Nucleus accumbens (tissue), 56 donors: Measurements from ENCODE around the gene CHCT1.
A peak's percentile ranks its signal among the peaks of the same experiment; 100 is the strongest.
"Not testable (repeated sequence)": the region's sequence is repeated elsewhere in the genome, so short reads cannot be mapped to it uniquely, and the experiment has no call there.

Experiments used
- DNase-seq, 56 donors: peaks; one replicate each; lab custom pipeline; 2025; lab: John Stamatoyannopoulos, UW

The CHCT1 gene

DNA sequence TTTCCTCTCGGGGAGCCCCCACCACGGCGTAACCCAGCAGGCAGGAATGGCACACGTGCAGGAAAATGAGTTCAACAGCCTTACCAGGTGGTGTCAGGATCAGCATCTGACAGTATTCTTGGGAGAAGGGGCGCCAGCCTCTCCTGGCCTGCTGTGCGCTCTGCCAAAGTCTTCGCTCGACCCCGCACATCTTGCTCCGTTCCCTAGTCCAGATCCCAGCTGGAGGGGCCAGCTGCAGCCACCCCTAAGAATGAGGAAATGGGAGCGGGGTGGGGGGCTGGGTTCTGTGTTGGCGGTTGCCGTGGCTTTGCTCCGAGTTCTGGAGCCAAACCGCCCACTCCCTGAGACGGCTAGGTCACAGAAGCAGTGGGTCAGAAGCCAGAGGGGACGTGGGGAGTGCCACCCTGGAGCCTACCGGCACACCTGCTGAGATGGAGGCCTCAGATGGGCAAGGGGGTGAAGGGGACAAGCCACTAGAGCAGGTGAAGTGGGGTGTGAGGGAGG, at the start of gene CHCT1:
CHCT1 (plus strand) TSS at position 328 of the 504 bp plus-strand sequence; CDS start at position 432, 104 bp downstream.
- DNase-seq, result peak in 2 of 56 donors; percentile 2 to 11

DNA sequence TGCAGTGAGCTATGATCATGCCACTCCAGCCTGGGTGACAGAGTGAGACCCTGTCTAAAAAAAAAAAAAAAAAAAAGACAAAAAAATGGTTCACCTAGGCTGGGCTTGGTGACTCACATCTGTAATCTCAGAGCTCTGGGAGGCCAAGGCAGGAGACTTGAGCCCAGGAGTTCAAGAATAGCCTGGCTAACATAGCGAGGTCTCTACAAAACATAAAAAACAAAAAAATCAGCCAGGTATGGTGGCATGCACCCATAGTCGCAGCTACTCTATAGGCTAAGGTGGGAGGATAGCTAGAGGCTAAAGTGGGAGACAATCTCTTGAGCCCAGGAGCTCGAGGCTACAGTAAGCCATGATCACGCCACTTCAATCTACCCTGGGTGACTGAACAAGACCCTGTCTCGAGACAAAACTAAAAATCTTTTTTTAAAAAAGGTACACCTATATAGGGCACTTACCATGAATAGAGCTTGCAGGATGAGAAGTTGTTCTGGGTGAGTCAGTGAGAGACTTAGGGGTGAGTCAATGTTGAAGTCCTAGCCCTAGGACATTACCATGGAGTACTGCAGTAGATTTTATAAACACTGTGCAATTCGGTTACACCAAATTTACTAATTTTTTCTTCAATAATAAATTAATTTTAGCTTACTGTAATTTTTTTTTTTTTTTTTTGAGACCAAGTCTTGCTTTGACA, 49.4 kb upstream of the CHCT1 start:
- DNase-seq, result no peak

DNA sequence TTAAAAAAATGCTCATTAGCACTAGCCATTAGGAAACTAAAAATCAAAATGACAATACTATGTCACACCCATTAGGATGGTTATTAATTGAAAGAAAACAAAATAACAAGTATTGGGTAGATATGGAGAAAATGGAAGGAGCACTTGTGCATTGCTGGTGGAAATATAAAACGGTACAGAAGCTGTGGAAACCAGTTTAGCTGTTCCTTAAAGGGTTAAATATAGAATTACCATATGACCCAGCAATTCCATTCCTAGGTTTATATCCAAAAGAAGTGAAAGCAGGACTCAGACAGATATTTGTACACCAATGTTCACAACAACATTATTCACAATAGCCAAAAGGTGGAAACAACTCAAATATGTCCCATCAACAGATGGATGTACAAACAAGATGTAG, 44.1 kb upstream of the CHCT1 start:
- not testable (repeated sequence) for DNase-seq

DNA sequence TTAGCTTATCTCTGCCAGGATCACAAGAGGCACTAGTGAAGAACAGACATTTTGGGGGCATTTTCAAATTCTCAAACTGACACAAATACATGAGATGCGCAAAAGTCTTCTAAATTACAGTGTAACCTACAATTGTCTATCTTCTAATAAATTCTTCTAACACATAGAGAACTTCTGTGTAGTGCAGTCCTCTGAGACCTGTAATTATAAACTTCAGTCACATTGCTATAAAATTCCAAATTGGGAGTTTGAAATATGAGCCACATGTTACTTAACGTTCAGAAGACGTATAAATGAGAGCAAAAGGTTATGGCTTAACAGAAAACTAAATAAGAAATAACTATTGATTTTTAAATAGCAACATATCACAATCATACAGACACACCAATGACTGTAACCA, 42.8 kb upstream of the CHCT1 start:
- not testable (repeated sequence) for DNase-seq

DNA sequence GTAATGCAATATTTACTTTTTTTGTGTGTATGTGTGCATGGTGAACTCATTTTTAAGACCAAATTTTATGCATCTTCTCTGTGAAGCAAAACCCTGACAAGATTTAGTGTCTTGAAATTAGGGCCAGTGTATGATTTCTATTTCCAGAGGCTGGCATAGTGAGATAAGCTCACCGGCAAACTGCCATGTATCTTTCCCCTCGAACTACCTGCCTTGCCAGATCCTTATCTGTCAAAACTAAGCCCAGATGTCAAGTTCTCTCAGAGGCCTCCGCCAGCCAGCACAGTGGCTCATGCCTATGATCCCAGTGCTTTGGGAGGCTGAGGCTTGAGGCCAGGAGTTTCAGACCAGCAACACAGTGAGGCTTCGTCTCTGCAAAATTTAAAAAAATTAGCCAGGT, 40.3 kb upstream of the CHCT1 start:
- DNase-seq, result no peak

DNA sequence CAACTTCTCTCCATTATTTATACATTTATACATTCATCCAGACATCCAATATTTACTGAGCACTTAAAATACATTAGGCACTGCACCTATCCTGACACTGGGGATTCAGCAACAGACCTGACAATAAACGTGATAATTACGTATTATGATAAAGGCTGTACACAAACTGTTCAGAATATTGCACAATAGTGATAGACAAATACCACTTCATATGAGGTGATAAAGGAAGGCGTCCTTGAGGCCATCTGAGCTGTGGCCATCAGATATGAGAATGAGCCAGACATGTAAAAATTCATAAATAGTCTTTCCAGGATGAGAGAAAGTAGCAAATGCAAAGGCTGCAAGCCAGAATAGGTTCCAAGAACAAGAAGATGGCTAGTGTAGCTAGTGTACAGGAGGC, 38.9 kb upstream of the CHCT1 start:
- no peak for DNase-seq

DNA sequence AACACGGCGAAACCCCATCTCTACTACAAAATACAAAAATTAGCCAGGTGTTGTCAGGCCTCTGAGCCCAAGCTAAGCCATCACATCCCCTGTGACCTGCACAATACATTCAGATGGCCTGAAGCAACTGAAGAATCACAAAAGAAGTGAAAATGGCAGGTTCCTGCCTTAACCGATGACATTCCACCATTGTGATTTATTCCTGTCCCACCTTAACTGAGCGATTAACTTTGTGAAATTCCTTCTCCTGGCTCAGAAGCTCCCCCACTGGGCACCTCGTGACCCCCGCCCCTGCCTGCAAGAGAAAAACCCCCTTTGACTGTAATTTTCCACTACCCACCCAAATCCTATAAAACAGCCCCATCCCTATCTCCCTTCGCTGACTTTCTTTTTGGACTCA, 37.4 kb upstream of the CHCT1 start:
- not testable (repeated sequence) for DNase-seq

DNA sequence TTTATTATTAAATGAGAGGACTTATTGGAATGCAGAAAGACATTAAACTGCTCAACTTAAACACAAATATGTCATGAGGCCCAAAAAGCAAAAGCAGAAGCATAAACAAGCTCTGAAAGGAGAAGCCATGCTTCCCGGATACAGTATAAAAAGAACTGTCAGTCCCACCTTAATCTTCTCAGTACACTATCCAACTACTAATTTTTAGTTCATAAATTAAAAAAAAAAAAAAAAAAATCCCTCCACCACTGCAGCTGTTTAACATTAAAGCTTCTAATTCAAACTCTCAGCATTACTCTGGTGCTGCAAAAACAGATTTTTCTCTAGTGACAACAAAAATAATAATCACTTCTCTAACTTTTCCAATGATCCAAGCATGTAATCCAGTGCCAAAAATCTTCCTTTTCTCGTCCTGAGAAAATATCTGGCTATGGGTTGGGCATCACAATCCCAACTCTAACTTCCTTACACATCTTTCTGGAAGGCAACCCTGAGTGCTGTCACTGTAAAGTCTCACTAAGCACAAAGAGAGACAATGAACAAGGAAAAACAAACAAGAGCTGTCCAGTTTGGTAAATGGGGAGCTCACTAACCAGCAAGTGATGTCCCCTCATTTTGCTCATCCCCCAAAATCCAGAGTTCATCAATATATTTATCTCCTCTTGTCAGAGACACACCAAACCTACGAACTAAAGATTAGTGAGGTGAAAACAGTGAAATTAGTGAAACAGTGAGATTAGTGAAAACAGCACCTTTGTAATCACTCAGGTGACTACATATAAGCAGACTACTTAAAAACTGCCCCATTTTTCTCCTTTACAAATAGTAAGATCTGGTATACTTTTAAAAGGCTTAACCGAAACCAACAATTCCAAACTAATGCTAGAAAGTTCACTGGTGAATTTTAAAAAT, 35.9 kb upstream of the CHCT1 start:
- DNase-seq, result no peak

DNA sequence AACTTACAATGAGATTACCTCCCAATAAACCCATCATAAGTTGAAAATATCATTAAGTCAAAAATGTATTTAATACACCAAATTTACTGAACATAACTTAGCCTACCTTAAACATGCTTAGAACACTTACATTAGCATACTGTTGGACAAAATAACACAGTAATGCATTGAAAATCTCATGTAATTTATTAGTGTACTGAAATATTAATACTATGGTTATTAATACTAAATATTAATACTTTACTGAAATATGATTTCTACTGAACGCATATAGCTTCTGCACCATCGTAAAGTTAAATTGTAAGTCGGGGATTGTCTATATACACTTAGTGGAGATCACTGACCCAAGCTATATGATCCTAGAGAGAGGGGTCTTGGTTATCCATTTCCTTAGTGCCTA, 34.6 kb upstream of the CHCT1 start:
- DNase-seq, result no peak

DNA sequence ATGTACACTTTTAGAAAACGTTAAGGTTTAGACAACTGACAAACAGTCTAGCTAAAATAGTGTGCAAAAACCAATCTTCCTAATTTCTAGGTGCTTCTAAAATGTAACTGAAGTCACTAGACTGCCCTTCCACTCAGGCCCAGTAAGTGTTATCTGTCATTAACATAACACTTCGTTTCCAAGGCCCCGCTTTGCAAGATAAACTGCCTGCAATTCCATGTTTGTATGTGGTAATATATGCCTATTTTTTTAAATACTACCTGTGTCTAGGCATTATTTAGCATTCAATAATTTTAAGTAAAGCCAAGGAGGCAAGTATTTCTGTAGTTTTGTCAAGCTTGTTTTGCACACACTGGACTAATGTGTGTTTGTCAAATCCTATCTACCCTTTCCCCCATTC, 33.5 kb upstream of the CHCT1 start:
- DNase-seq, result no peak

DNA sequence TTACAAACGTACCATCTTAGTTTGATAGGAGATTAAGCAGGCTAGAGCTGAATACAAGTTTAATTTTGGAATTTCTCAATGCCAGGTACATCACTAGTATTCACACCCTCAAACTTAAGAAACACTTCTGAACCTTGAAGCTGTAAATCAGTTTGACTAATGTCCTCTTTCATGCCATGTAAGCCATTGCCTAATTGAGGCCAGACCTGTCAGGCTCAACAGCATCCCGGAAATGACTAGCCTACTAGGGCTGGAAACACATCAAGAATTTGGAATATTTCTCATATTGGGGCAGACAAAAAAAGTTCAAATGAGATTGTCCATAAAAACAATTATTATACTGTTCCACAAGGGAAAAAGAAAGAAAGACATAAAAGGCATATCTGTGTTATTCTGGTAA, 32.1 kb upstream of the CHCT1 start:
- no peak for DNase-seq

DNA sequence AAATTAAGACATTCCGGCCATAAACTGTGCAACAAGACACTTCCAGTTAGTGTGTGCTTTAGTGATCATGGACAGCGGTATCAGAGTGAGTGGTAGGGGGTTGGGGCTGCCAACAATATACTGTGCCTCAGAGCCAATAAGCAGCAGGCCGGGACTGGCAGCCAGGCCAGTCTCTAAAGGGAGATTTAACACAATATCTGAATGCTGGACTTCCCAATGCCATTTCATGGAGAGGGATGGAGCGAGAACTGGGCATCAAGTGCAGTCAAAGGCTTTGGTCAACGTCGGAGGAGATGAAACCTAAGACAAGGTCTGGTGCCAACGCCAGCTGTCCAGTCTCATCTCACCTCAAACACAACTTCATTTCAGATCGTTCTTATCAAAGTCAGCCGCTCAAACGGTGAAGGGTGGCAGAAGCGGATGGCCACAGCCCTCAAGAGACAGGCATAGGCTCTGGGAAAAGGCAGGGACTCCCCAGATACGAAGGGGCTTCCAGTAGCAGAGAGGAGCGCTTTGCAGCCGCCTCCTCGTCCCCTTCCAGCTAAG, 31.3 kb upstream of the CHCT1 start:
- DNase-seq, result peak in 40 of 56 donors; percentile 2 to 65 (median 40)

DNA sequence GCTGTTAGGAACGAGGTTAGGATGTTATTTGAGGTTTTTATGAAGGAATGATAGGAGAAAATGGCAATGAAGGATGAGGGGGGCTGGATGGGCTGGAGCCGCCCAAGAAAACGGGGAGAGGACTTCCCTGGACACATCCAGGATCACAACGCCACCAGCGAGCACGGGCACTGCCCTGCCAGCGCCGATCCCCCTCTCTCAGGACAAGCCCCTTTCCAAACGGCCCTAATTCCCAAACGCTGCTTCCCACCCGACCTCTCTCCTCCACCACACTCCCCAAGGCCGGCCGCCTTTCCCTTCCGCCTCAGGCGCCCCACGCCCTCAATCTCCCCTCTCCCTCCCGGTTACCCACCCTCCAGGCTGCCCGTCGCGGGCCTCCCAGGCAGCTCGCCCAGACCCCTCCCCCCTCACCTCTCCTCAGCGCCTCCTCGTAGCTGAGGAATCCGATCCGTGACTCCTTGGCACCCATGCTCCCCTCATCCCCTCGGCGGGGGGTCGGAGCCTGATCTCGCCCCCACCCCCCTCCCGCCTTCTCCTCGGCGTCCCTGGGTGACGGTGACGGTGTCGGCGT, 30.7 kb upstream of the CHCT1 start:
- peak in 11 of 56 donors; percentile 36 to 91 (median 63) for DNase-seq

DNA sequence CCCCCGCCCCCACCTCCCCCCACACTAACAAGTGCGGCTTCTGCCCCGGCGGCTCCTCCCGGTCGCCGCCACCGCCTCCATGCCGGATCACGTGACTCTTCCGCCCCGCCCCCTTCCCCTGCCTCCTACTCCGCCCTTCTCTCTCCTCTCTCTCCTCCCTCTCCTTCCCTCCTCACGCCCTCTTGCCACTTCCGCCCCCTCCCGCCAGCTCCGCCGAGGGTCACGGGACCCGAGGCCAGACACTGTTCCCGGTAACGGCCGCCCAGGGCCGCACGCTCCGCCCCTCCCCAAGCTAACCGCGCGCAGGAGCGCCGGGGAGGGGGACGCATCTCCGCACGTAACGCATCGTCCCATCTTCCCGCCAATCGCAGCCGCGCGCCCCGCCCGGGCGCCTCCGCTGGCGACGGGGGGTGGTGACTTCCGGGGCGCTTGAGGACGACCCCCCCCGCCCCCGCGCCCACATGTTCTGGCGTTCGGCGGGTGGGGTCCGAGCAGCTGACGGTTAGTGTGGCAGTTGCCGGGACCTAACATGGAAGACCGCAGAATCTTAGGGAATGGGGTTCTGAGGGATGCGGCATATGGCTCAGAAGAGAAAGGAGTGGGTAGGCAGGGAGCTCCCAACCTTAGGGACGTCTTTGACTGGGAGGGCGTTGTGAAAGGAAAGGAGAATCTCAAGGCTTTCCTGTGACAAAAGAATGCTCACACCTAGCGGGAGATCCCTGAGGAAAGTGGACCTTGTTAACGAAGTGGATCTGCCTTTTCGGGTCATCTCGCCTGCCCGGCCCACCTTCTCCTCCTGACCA, 30.0 kb upstream of the CHCT1 start, which contains the start of gene USP32:
USP32 (minus strand) TSS at position 92 of the 803 bp plus-strand sequence. CDS start 194 bp downstream, outside the sequence.
- peak; percentile 83 to 100 (median 96) for DNase-seq

DNA sequence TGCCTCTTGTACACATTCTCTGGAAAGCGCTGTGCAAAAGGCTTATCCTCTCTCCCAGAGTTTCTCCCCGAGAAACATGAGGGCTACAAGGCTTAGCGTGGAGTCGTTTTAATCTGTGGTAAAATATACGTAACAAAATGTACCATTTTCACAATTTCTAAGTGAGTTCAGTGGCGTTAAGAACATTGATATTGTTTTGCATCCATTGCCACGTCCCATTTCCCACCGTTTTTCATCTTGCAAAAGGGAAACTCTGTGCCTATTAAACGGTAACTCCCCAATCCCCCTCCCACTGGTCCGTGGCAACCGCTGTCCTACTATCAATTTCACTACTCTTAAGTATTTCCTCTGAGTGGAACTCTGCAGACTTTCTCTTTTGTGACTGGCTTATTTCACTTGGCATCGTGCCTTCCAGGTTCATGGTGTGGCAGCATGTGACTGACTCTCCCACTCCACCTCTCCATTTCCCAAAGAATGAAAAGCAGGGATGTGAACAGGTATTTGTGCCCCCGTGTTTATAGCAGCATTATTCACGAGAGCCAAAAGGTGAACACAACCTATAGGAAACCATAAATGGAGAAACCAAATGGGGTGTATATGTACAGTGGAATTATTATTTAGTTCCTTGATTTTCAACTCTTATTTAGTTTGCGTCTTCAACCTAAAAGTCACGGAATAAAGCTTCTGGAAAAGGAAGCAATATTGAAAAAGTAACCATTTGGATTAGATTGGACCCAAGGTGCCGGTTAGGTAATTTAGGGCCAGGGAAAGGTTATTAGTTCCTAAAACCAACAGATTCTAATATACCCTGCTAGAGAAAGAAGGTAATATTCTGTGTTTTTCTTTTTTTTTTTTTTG, 29.2 kb upstream of the CHCT1 start:
- DNase-seq, result peak in 18 of 56 donors; percentile 3 to 38 (median 16)

DNA sequence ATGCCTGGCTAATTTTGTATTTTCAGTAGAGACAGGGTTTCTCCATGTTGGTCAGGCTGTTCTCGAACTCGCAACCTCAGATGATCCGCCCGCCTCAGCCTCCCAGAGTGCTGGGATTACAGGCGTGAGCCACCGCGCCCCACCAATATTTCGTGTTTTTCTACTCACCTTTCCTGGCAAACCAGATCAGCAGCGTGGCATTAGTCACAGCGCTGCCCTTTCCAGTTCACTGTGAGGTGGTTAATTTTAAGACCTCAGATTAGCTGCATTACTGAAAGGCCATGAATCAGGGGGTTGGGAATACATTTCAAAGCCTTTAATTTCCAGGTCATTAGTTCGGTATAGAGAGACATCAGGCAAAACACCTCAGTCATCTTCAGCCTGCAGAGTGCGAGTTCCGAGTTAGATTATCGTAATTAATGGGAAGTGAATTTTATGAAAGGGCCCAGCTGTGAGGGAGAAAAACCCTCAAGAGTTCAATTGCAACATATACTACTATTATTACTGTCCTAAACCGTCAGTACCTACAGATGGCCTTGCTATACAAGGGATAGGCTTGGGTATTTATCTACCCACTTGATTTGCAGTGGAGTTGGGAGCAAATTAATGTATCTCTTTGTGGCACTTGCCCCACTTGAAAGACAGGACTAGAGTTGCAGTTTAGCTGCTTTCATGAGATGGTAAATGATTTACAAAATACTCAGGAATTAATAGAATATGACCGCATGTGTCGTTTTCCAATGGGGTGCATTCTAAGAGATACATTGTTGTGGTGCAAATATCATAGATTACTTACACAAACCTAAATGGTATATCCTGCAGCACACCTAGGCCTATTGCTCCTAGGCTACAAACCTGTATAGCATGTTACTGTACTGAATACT, 28.2 kb upstream of the CHCT1 start:
- no peak for DNase-seq

DNA sequence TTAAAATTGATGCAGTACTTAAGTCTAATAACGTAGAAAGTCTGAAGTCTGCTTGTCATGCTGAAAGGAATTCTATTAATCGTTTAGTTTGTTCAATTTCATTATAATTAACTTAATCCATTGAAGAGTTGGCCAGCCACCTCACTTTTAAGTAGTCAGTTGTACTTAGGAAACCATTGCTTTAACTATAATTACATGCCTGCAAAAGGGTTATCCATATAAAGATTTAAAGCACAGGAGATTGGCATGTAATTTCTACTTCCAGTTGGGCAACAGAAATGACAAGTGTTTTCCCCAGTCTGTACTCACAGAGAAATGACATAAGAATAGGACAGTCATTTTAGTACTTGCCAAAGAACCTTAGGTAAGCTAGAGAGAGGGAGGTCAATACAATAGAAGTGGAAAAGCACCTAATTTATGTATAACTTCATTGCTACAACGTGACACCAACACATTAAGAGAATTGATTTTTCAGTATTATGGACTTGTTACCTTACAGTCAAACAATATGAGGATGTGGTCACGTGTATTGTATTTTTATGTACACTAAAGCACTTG, 26.7 kb upstream of the CHCT1 start:
- DNase-seq, result no peak

DNA sequence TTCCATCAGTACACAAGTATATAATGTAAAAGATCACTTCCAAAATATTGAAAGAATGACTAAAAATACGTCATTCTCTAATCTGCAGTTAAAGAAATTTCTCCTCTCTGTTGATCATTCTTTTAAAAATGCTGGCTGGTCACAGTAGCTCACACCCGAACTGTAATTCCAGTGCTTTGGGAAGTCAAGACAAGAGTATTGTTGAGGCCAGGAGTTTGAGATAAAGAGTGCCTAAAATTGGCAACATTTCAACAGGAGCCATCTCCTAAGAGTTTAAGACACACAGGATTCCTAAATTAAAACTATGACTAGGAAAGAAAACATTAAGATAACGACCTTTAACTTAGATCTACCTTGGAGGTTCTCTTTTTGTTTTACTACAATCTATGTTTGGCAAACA, 25.9 kb upstream of the CHCT1 start:
- no peak for DNase-seq
